GM04504 (cell line): ENCODE measurements around the gene SDCCAG8.

ENCODE experiments used
- DNase-seq: peaks from one replicate; pipeline ENCODE4 v3.0.0-alpha.2; 2012; ENCODE audit warnings: low read depth

The SDCCAG8 gene

GRCh38 chr1:243254233-243254926, 1.5 kb upstream of the SDCCAG8 start:
- peak; percentile 44 for DNase-seq

GRCh38 chr1:243254927-243255790, 682 bp upstream of the SDCCAG8 start, which contains the start of gene CEP170:
Gene CEP170, minus strand, starts transcription at chr1:243255281. Its CDS starts 30,001 bp downstream, at chr1:243225280.
- peak; percentile 83 for DNase-seq

DNA sequence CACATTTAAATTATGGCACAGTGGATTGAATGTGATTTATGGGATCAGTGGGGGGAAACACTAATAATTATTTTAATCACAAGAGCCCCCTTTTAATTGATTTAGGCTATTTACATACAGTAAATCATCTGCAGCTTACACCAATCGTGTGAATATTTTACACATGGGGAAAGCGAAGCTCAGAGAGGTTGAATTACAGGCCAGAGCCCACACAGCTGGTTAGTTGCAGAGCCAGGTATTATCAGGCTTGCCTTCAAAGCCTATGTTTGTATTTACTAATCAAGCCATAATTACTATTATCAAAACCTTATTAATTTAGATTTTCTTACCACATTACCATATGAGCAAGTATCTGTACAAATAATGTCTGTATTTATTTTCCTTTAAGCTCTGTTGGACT, 749 bp downstream of the SDCCAG8 start:
- no peak for DNase-seq

DNA sequence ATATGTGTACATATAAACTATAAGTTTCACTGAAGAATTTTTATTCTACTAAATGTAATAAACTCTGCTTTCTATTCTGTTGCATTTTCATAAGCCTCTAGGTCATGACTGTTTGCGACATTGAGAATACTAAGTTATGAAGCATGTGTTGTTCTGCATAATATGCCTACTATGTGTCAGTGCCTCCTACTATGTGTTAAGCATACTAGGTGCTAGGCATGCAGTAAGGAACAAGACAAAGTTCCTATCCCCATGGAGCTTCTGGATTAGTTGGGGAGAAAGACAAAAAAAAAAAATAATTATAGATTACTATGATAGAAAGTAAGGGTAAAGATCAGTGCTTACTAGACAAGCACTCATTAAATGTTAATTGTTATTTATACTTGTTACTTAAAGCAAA, 1.3 kb downstream of the SDCCAG8 start:
- no peak for DNase-seq

GRCh38 chr1:243258731-243259130, 2.9 kb downstream of the SDCCAG8 start:
- no peak for DNase-seq

DNA sequence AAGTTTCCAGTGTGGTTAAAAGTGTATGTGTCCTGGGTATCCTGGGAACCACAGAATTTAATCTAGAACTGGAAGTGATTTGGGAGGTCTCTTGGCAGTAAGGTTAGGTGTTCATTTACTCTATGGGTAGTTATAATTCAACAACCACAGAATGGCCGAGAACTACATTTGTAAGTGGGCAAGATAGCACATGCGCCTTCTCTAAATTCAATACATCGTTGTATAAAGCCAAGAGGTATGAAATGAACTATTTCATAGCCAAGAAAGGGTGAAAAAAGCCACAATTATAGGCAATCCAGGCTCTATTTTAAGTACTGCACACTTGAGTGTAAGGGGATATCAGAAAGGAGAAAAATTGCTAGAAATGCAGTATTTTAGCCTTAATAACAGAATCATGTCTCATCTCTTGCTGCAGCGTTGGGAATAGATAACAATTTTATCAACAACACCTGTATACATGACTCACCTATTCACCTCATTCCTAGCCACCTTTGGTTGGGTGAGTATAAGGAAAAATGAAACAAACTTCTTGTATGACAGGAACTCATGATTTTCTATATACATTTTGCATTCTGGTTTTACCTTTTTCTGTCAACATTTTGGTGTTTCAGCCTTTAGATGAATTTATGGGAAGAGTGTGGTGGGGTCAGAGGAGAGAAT, 4.5 kb downstream of the SDCCAG8 start:
- no peak for DNase-seq

DNA sequence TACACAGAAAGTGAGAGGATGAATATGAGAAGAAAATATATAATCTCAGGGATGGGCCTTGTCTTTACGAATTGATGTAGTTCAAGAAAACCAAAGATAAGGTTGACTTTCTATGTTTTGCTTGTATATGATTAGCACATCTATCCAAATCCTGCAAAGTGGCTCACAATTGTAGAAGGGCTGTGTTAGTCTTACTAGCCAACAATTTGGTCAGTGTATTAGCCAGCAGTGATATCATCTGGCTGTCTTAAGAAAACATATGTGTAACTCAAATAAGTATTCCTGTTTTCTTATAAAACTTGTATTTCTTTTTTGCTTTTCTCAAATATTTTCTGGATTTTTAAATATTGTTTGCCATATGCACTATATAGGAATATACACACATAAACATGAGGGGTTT, 5.5 kb downstream of the SDCCAG8 start:
- no peak for DNase-seq

GRCh38 chr1:243264717-243265116, 8.9 kb downstream of the SDCCAG8 start:
- peak; percentile 44 for DNase-seq

DNA sequence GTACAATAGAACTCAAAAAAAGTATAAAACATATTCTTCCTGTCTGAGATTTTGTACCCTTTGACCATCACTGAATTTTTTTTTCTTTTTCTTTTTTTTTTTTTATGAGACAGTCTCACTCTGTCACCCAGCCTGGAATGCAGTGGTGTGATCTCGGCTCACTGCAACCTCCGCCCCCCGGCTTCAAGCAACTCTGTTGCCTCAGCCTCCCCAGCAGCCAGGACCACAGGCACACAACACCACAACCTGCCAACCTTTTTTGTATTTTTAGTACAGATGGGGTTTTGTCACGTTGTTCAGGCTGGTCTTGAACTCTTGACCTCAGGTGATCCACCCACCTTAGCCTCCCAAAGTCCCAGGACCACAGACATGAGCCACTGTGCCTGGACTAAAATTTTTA, 10.4 kb downstream of the SDCCAG8 start:
- DNase-seq = no peak

GRCh38 chr1:243267471-243267880, 11.6 kb downstream of the SDCCAG8 start:
- no peak for DNase-seq

GRCh38 chr1:243267914-243268653, 12.2 kb downstream of the SDCCAG8 start:
- DNase-seq = no peak

DNA sequence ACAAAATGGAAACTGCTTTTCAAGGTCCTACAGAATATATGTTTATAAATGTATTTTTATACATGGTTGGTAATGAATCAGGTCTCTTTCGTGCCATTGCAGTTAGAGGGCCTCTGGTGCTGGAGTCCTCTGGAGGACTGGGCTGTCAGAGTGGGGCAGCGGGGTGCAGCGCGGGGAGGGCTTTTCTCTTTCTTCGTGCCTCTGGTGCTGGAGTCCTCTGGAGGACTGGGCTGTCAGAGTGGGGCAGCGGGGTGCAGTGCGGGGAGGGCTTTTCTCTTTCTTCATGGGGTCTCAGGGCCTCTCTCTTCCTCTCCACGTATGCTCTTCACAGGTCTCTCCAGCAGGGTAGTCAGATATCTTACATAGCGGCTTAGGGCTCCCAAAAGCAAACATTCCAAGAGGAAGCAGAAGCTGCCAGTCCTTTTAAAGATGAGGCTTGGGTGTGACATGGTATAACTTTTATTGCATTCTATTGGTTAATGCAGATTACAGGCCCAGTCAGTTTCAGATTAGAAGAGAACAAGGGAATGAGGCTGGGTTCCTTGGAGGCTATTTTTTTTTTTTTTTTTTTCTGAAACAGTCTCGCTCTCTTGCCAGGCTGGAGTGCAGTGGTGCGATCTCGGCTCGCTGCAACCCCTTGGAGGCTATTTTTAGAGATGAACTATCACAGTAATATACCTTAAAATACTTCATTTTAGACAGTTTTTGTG, 13.1 kb downstream of the SDCCAG8 start:
- DNase-seq = no peak

GRCh38 chr1:243269461-243269801, 13.6 kb downstream of the SDCCAG8 start:
- no peak for DNase-seq

GRCh38 chr1:243270097-243270864, 14.4 kb downstream of the SDCCAG8 start:
- DNase-seq = no peak

- no peak for DNase-seq
Observed at GRCh38 chr1:243271996-243272395, 16.2 kb downstream of the SDCCAG8 start.

- no peak for DNase-seq
Observed at GRCh38 chr1:243272401-243272800, 16.6 kb downstream of the SDCCAG8 start.

DNA sequence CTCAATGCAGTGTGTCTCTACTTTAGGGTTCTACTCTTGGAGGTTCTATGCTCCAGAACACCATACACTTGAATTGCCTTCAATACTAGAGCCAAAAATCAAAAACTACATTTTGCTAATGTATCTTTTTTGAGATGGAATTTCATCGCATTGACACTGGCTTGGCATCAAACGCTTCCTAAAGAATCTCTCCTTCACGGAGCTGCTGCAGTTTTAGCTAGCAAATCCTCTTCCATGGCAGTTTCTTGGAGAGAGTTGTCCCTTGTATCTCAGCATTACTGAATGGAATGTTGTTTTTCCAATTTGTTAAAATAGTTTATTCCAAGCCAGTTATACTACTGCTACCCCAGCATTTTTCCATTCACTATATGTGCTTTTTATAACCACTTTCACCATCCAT, 17.7 kb downstream of the SDCCAG8 start:
- DNase-seq = no peak

- no peak for DNase-seq
Observed at GRCh38 chr1:243273945-243274344, 18.1 kb downstream of the SDCCAG8 start.

DNA sequence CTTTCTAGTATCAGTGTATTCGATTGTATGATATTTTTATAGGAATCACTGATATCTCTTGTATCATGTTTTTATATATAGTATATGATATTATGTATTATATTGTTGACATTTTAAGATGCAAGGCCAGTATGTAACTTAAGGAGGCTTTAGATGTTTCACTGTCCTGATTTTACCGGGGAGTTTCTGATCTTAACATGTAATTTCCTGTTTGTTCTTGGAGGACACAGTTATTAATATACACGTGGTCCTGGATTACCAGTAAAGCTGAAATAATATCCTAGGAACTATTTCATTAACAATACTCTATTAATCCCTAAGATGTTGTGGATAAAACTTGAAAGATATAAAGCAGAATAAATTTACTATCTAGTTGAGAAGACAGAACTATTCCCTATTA, 19.5 kb downstream of the SDCCAG8 start:
- no peak for DNase-seq

DNA sequence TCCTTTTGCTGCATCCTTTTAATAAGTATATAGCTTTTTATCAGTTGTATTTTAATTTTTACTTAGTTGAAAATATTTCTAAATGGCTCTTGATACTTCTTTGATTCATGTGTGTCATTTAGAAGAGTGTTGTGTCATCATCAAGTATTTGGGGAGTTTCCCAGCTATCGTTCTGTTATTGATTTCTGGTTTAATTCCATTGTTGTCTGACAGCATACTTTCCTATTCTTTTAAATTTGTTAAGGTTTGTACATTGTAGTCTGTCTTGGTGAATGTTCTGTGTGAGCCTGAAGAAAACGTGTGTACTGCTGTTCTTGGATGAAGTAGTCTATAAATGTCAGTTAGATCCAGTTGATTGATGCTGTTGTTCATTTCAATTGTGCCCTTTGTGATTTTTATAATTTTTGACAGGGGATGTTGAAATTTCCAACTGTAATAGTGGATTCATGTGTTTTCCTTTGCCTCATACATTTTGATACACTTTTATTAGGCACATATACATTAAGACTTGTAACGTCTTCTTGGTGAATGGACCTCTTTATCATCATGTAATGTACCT, 24.8 kb downstream of the SDCCAG8 start:
- DNase-seq = no peak
